T-helper 1 cell treated with Interleukin-12 subunit alpha and Interleukin-12 subunit beta and Interleukin-4 antibody, amounts not matched to agents 30 ng/mL and 1 ng/mL, for 36 hours (primary cell): ENCODE measurements around the gene ARFGAP1. TPM values are rescaled to one million over a fixed set of nuclear protein-coding genes. Genes with fewer than 3 reads are reported as not detected.
"Not testable (repeated sequence)": the region's sequence is repeated elsewhere in the genome, so short reads cannot be mapped to it uniquely, and the experiment has no call there.

Source experiments
- intact Hi-C: fragments of 100-400 bp; cut with micrococcal nuclease; formaldehyde crosslinking; loops from one replicate; pipeline ENCODE4 v1.15.1; 2024
- total RNA-seq: library from RNA; stranded (reverse); gene quantifications from 2 replicates; pipeline ENCODE4 v1.2.3, GENCODE V29; 2022

Gene ARFGAP1
- total RNA-seq, 1 donor from 2014 or later: 93.8 TPM

GRCh38 chr20:63290136-63290676, 17.6 kb downstream of the ARFGAP1 start:
- intact Hi-C loops: no loop called here

- intact Hi-C loops: no loop called here
Measured at GRCh38 chr20:63290677-63291472, 18.3 kb downstream of the ARFGAP1 start.

GRCh38 chr20:63291811-63292210, 19.2 kb downstream of the ARFGAP1 start:
- intact Hi-C loops: no loop called here

- intact Hi-C loops: no loop called here
Measured at GRCh38 chr20:63292292-63292701, 19.7 kb downstream of the ARFGAP1 start.

- intact Hi-C loops: no loop called here
Measured at GRCh38 chr20:63292904-63293303, 20.3 kb downstream of the ARFGAP1 start, which contains the start of gene COL20A1. Gene COL20A1, plus strand, starts transcription at chr20:63293186. Its CDS starts 1,922 bp downstream, at chr20:63295108.

GRCh38 chr20:63293456-63293855, 20.8 kb downstream of the ARFGAP1 start:
- intact Hi-C loops: no loop called here

- intact Hi-C loops: no loop called here
Measured at GRCh38 chr20:63293871-63294535, 21.4 kb downstream of the ARFGAP1 start.

GRCh38 chr20:63294536-63294900, 21.9 kb downstream of the ARFGAP1 start:
- intact Hi-C loops: no loop called here

- intact Hi-C loops: no loop called here
Measured at GRCh38 chr20:63295018-63295417, 22.4 kb downstream of the ARFGAP1 start.

- intact Hi-C loops: no loop called here
Measured at GRCh38 chr20:63295422-63295821, 22.8 kb downstream of the ARFGAP1 start.

- intact Hi-C loops: loop anchor here (2.0 kb wide), 1 partner anchor 25 kb away; no protein-coding TSS in a partner anchor
Measured at GRCh38 chr20:63295846-63296245, 23.2 kb downstream of the ARFGAP1 start.

GRCh38 chr20:63296531-63297299, 24.1 kb downstream of the ARFGAP1 start:
- intact Hi-C loops: loop anchor here (2.0 kb wide), 1 partner anchor 24 kb away; no protein-coding TSS in a partner anchor

- intact Hi-C loops: loop anchor here (2.0 kb wide), 1 partner anchor 23 kb away; no protein-coding TSS in a partner anchor
Measured at GRCh38 chr20:63297371-63297781, 24.8 kb downstream of the ARFGAP1 start.

GRCh38 chr20:63297796-63298572, 25.4 kb downstream of the ARFGAP1 start:
- intact Hi-C loops: loop anchor here (2.0 kb wide), 1 partner anchor 23 kb away; no protein-coding TSS in a partner anchor

- intact Hi-C loops: no loop called here
Measured at GRCh38 chr20:63298731-63299312, 26.2 kb downstream of the ARFGAP1 start.

GRCh38 chr20:63301671-63302070, 29.1 kb downstream of the ARFGAP1 start:
- intact Hi-C loops: no loop called here

- intact Hi-C loops: no loop called here
Measured at GRCh38 chr20:63303095-63303666, 30.6 kb downstream of the ARFGAP1 start.

GRCh38 chr20:63305393-63305792, 32.8 kb downstream of the ARFGAP1 start:
- intact Hi-C loops: no loop called here

- intact Hi-C loops: not testable (repeated sequence)
Measured at GRCh38 chr20:63305933-63306672, 33.5 kb downstream of the ARFGAP1 start.
